Glutamatergic neuron (in vitro differentiated cells): Measurements from ENCODE around the gene CST4. TPM values are rescaled to one million over a fixed set of nuclear protein-coding genes. Genes with fewer than 3 reads are reported as not detected.
"Not testable (repeated sequence)": the region's sequence is repeated elsewhere in the genome, so short reads cannot be mapped to it uniquely, and the experiment has no call there.

Experiments used
- DNase-seq: peaks from one replicate; pipeline ENCODE4 v3.0.0; 2022
- H3K27ac Mint-ChIP-seq: one replicate; pipeline ENCODE4 v1.8.0; 2020; ENCODE audit warnings: mild to moderate bottlenecking, mixed read lengths, inconsistent platforms; ENCODE audit not compliant: unreplicated experiment
- H3K27me3 Mint-ChIP-seq: one replicate; pipeline ENCODE4 v1.8.0; 2020; ENCODE audit warnings: mild to moderate bottlenecking, moderate library complexity, mixed read lengths, inconsistent platforms; ENCODE audit not compliant: unreplicated experiment
- H3K36me3 Mint-ChIP-seq: one replicate; pipeline ENCODE4 v1.8.0; 2020; ENCODE audit warnings: mild to moderate bottlenecking, mixed read lengths, inconsistent platforms; ENCODE audit not compliant: unreplicated experiment
- H3K4me1 Mint-ChIP-seq: one replicate; pipeline ENCODE4 v1.8.0; 2020; ENCODE audit warnings: mild to moderate bottlenecking, low read depth, mixed read lengths, inconsistent platforms; ENCODE audit not compliant: unreplicated experiment
- H3K4me3 Mint-ChIP-seq: one replicate; pipeline ENCODE4 v1.8.0; 2020; ENCODE audit warnings: mild to moderate bottlenecking, mixed read lengths, inconsistent platforms; ENCODE audit not compliant: unreplicated experiment
- H3K9me3 Mint-ChIP-seq: one replicate; pipeline ENCODE4 v1.8.0; 2020; ENCODE audit warnings: mild to moderate bottlenecking, moderate library complexity, mixed read lengths, inconsistent platforms; ENCODE audit not compliant: unreplicated experiment
- CTCF ChIP-seq: fragments of 200-600 bp; sonication (generic); IDR thresholded peaks from one replicate; pipeline ENCODE4 v1.5.0; 2021; ENCODE audit not compliant: partially characterized antibody, unreplicated experiment
- total RNA-seq: library from RNA; stranded (reverse); fragmentation: NEBNext Ultra II Directional; extraction: Animal tissue kit (Norgen Biotek cat#: 25700); gene quantifications from one replicate; pipeline ENCODE4 v1.2.1, GENCODE V29; 2021; ENCODE audit not compliant: unreplicated experiment

The CST4 gene
- total RNA-seq, 1 donor from 2014 or later: not detected

GRCh38 chr20:23721962-23722361, 33.1 kb upstream of the CST4 start:
- Mint-ChIP-seq H3K4me3 (no peak overlapping the region), H3K9me3 (no peaks in the 10 kb centered on the region), H3K4me1 (no peaks in the 10 kb centered on the region), H3K36me3 (no peaks in the 10 kb centered on the region), H3K27ac (no peak overlapping the region), H3K27me3 (peaks cover 2% of the 10 kb centered on the region)
- no peak for DNase-seq
- no peak for TF ChIP-seq CTCF

- not testable (repeated sequence) for H3K36me3 Mint-ChIP-seq, H3K4me1 Mint-ChIP-seq, H3K27me3 Mint-ChIP-seq, H3K9me3 Mint-ChIP-seq, DNase-seq, H3K27ac Mint-ChIP-seq, H3K4me3 Mint-ChIP-seq
Observed at GRCh38 chr20:23719351-23719750, 30.5 kb upstream of the CST4 start.

- not testable (repeated sequence) for H3K27ac Mint-ChIP-seq, DNase-seq, H3K36me3 Mint-ChIP-seq, H3K27me3 Mint-ChIP-seq, H3K4me3 Mint-ChIP-seq, H3K9me3 Mint-ChIP-seq, H3K4me1 Mint-ChIP-seq
Observed at GRCh38 chr20:23711778-23712177, 22.9 kb upstream of the CST4 start.

GRCh38 chr20:23710771-23711170, 21.9 kb upstream of the CST4 start:
- no peak for DNase-seq
- TF ChIP-seq CTCF: no peak
- Mint-ChIP-seq H3K27ac (no peak overlapping the region), H3K4me3 (no peak overlapping the region), H3K9me3 (no peaks in the 10 kb centered on the region), H3K27me3 (peaks cover 2% of the 10 kb centered on the region), H3K4me1 (no peaks in the 10 kb centered on the region), H3K36me3 (no peaks in the 10 kb centered on the region)

- H3K4me1 Mint-ChIP-seq: no peaks in the 10 kb centered on the region
- peaks cover 2% of the 10 kb centered on the region for H3K27me3 Mint-ChIP-seq
- DNase-seq: no peak
- TF ChIP-seq CTCF: no peak
- H3K27ac Mint-ChIP-seq: no peak overlapping the region
- H3K9me3 Mint-ChIP-seq: no peaks in the 10 kb centered on the region
- H3K36me3 Mint-ChIP-seq: no peaks in the 10 kb centered on the region
- no peak overlapping the region for H3K4me3 Mint-ChIP-seq
Observed at GRCh38 chr20:23705895-23706294, 17.1 kb upstream of the CST4 start.

- Mint-ChIP-seq H3K36me3 (no peaks in the 10 kb centered on the region), H3K27me3 (peaks cover 2% of the 10 kb centered on the region)
Observed at GRCh38 chr20:23702021-23702420, 13.2 kb upstream of the CST4 start.

More at GRCh38 chr20:23702021-23702420, 13.2 kb upstream of the CST4 start:
- H3K4me3 Mint-ChIP-seq: no peak overlapping the region
- DNase-seq: no peak
- no peak for TF ChIP-seq CTCF
- H3K27ac Mint-ChIP-seq: no peak overlapping the region
- no peaks in the 10 kb centered on the region for H3K9me3 Mint-ChIP-seq
- H3K4me1 Mint-ChIP-seq: no peaks in the 10 kb centered on the region
